ENCODE data around the gene DCTD. TPM values are rescaled to one million over a fixed set of nuclear protein-coding genes. Genes with fewer than 3 reads are reported as not detected.

Gene DCTD
- 92.9 and 93.4 TPM in 2 replicates for total RNA-seq (ENCODE audit: low replicate concordance)

DNA sequence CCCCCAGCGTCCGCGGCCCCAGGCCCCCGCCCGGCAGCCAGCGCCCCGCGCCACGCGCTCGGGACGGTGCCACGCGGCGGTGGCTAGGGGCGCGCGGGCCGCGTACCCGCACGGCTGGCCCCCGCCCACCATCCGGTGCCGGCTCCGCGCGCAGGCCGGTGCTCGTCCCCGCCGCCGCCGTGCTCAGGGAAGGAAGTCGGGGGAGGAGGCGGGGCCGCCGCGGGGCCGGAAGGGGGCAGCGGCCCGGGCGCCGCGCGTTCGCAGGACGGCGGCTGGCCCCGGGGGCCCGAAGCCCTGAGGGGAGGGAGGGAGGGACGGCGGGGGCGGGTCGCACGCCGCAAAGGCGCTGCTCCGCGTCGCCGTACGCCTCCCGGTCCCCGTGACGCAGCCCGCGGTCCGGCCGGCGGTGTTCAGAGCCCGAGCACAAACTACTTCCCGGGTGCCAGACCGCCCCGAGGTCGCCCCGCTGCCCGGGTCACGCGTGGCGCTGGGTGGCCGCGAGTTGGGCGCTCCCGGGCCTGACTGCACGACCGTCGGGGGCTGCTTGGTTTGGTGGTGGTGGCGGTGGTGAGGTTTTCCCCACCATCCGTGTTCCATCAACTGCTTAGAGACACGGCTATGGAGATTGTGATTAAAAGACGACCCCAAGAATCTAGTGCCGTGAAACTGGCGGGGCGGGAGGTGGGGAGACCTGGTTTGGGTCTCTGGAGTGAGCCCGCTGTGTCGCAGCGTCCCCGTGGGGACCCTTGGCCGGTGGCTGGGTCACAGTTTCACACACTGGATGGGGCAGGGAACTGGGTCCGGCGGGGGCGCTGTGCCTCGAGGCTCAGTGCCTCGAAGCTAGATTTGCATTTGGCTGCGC lies at the start of gene DCTD:
DCTD (minus strand) TSS at position 205 of the 862 bp plus-strand sequence. CDS start 1,818 bp downstream, outside the sequence.
- peaks cover 18% of the 10 kb centered on the region for H3K79me2 ChIP-seq (ENCODE audit: low read depth)
- Mint-ChIP-seq H3K9me3 (no peaks in the 10 kb centered on the region), H3K4me1 (peaks cover 21% of the 10 kb centered on the region), H3K36me3 (peaks cover 12% of the 10 kb centered on the region), H3K27me3 (ENCODE audit: insufficient read depth, low read depth) (no peaks in the 10 kb centered on the region), H3K27ac (peak within 1 kb of the TSS; percentile 81), H3K4me3 (peak within 1 kb of the TSS; percentile 92)
- peaks cover 17% of the 10 kb centered on the region for H3F3A ChIP-seq (ENCODE audit: low read depth)
- peak within 1 kb of the TSS; percentile 58 for H3K9ac ChIP-seq
- peak; percentile 92 for DNase-seq (ENCODE audit: low spot score)
- H3K27me3 ChIP-seq, result peaks cover 5% of the 10 kb centered on the region
- H4K20me1 ChIP-seq (ENCODE audit: low read depth), result no peaks in the 10 kb centered on the region
- peak within 1 kb of the TSS; percentile 66 for H3K27ac ChIP-seq
- H3K4me1 ChIP-seq, result peaks cover 13% of the 10 kb centered on the region
- H3K36me3 ChIP-seq, result no peaks in the 10 kb centered on the region
- H3K9me3 ChIP-seq (ENCODE audit: low read depth), result no peaks in the 10 kb centered on the region
- H3K4me3 ChIP-seq, result peak within 1 kb of the TSS; percentile 90
- H3K4me2 ChIP-seq, result peak within 1 kb of the TSS; percentile 88
- peak within 1 kb of the TSS; percentile 87 for H2AFZ ChIP-seq (replicated peaks)
- TF ChIP-seq EZH2phosphoT487 (IDR thresholded peaks at IDR 0.05) (no peak), EZH2 (IDR thresholded peaks at IDR 0.05) (peak; percentile 52)
- TF ChIP-seq, protein P1, sequence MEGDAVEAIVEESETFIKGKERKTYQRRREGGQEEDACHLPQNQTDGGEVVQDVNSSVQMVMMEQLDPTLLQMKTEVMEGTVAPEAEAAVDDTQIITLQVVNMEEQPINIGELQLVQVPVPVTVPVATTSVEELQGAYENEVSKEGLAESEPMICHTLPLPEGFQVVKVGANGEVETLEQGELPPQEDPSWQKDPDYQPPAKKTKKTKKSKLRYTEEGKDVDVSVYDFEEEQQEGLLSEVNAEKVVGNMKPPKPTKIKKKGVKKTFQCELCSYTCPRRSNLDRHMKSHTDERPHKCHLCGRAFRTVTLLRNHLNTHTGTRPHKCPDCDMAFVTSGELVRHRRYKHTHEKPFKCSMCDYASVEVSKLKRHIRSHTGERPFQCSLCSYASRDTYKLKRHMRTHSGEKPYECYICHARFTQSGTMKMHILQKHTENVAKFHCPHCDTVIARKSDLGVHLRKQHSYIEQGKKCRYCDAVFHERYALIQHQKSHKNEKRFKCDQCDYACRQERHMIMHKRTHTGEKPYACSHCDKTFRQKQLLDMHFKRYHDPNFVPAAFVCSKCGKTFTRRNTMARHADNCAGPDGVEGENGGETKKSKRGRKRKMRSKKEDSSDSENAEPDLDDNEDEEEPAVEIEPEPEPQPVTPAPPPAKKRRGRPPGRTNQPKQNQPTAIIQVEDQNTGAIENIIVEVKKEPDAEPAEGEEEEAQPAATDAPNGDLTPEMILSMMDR (IDR thresholded peaks at IDR 0.05), result peak; percentile 57

DNA sequence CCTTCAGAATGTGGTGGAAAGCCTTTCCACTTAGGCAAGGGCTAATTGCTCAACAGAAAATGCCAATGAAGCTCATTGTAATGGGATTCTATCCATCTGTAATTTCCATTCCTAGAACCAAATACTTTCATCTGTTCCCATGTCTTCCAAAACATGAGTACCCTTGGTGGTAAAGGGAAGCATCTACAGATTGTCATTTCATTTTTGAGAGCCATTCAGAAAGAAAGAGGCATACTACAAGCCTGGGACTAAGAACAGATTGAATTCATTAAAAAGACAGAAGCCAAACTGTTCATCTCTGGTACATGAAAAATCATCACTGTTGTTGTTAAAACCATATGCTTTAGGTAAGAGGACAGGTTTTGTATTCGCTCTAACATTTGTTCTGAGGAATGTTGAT lies 43.6 kb upstream of the DCTD start:
- no peak overlapping the region for H3K4me2 ChIP-seq
- H3K27ac ChIP-seq, result no peak overlapping the region
- H2AFZ ChIP-seq (replicated peaks), result no peak overlapping the region
- DNase-seq (ENCODE audit: low spot score), result no peak
- no peaks in the 10 kb centered on the region for H3K36me3 ChIP-seq
- Mint-ChIP-seq H3K4me3 (no peak overlapping the region), H3K27me3 (ENCODE audit: insufficient read depth, low read depth) (peaks cover 3% of the 10 kb centered on the region), H3K27ac (no peak overlapping the region), H3K4me1 (no peaks in the 10 kb centered on the region), H3K36me3 (no peaks in the 10 kb centered on the region), H3K9me3 (peaks cover 6% of the 10 kb centered on the region)
- H3K27me3 ChIP-seq, result no peaks in the 10 kb centered on the region
- TF ChIP-seq EZH2 (IDR thresholded peaks at IDR 0.05), result no peak
- no peak for TF ChIP-seq EZH2phosphoT487 (IDR thresholded peaks at IDR 0.05)
- TF ChIP-seq, protein P1 (IDR thresholded peaks at IDR 0.05), result no peak
- H3K4me1 ChIP-seq, result no peaks in the 10 kb centered on the region
- no peak overlapping the region for H3K9ac ChIP-seq
- no peaks in the 10 kb centered on the region for H4K20me1 ChIP-seq (ENCODE audit: low read depth)
- H3F3A ChIP-seq (ENCODE audit: low read depth), result no peaks in the 10 kb centered on the region
- no peak overlapping the region for H3K4me3 ChIP-seq
- H3K79me2 ChIP-seq (ENCODE audit: low read depth), result no peaks in the 10 kb centered on the region
- H3K9me3 ChIP-seq (ENCODE audit: low read depth), result no peaks in the 10 kb centered on the region

DNA sequence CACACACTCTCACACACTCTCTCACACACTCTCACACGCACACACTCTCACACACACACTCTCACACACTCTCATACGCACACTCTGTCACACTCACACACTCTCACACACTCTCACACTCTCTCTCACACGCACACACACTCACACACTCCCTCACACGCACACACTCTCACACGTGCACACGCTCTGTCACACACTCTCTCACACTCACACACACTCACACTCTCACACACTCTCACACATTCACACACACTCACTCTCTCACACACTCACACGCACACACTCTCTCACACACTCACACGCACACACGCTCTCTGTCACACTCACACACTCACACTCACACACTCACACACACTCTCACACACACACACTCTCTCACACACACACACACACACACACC lies 43.0 kb upstream of the DCTD start:
- no peak for DNase-seq (ENCODE audit: low spot score)
- H3K9ac ChIP-seq, result no peak overlapping the region
- Mint-ChIP-seq H3K27me3 (ENCODE audit: insufficient read depth, low read depth) (peaks cover 3% of the 10 kb centered on the region), H3K4me3 (no peak overlapping the region), H3K4me1 (no peaks in the 10 kb centered on the region), H3K36me3 (no peaks in the 10 kb centered on the region), H3K9me3 (peaks cover 6% of the 10 kb centered on the region), H3K27ac (no peak overlapping the region)
- H3K4me1 ChIP-seq, result no peaks in the 10 kb centered on the region
- H3K4me2 ChIP-seq, result no peak overlapping the region
- H4K20me1 ChIP-seq (ENCODE audit: low read depth), result no peaks in the 10 kb centered on the region
- TF ChIP-seq, protein P1 (IDR thresholded peaks at IDR 0.05), result no peak
- no peak for TF ChIP-seq EZH2 (IDR thresholded peaks at IDR 0.05)
- no peak for TF ChIP-seq EZH2phosphoT487 (IDR thresholded peaks at IDR 0.05)
- H3K9me3 ChIP-seq (ENCODE audit: low read depth), result no peaks in the 10 kb centered on the region
- H2AFZ ChIP-seq (replicated peaks), result no peak overlapping the region
- no peaks in the 10 kb centered on the region for H3F3A ChIP-seq (ENCODE audit: low read depth)
- no peaks in the 10 kb centered on the region for H3K27me3 ChIP-seq
- H3K27ac ChIP-seq, result no peak overlapping the region
- no peaks in the 10 kb centered on the region for H3K79me2 ChIP-seq (ENCODE audit: low read depth)
- H3K36me3 ChIP-seq, result no peaks in the 10 kb centered on the region
- H3K4me3 ChIP-seq, result no peak overlapping the region
